Measurements from ENCODE around the gene KIAA1958. TPM values are rescaled to one million over a fixed set of nuclear protein-coding genes. Genes with fewer than 3 reads are reported as not detected.

Gene KIAA1958
- polyA plus RNA-seq, 1 of the 3 experiments (the other 2 are of a cell fraction), result 1.6 TPM

- H4K20me1 ChIP-seq (ENCODE audit: insufficient read depth), result no peaks in the 10 kb centered on the region
- H3K36me3 ChIP-seq (replicated peaks in 1 of 2; ENCODE audit: control insufficient read depth in 1 of 2, insufficient read depth in 2 of 2, low read length in 1 of 2), result no peaks in the 10 kb centered on the region
- H3K9ac ChIP-seq, result no peak overlapping the region
- H3K27me3 ChIP-seq (ENCODE audit: insufficient read depth), result no peaks in the 10 kb centered on the region
- no peak overlapping the region for H3K4me2 ChIP-seq
- H3K27ac ChIP-seq (ENCODE audit: low read depth in 2 of 2, low read length in 1 of 2), result no peak overlapping the region
- no peak for DNase-seq
- no peaks in the 10 kb centered on the region; a peak in 1 of 4 replicates for H3K4me1 ChIP-seq (ENCODE audit: control insufficient read depth in 1 of 2, insufficient read depth in 2 of 2, low read depth in 1 of 2, low read length in 1 of 2)
- CTCF ChIA-PET, result interaction anchor here (1.4 kb wide), 1 partner anchor 11 kb away, joined by 4 read pairs; no protein-coding TSS in a partner anchor
- POLR2A ChIA-PET, result no interaction called here
- H3K9me2 ChIP-seq, result no peaks in the 10 kb centered on the region
- peaks cover 8% of the 10 kb centered on the region for H3F3A ChIP-seq (replicated peaks; ENCODE audit: insufficient read depth)
- H3K4me3 ChIP-seq (ENCODE audit: low read depth in 2 of 2, low read length in 1 of 2), result no peak overlapping the region
- H3K79me2 ChIP-seq (ENCODE audit: insufficient read depth), result no peaks in the 10 kb centered on the region; the same call in 1 of the 2 replicates
- TF ChIP-seq SIN3A (IDR thresholded peaks at IDR 0.05; ENCODE audit: borderline replicate concordance, low read depth, low read length) (no peak), SMC3 (IDR thresholded peaks at IDR 0.05; ENCODE audit: low read depth, low read length) (no peak), MXI1 (IDR thresholded peaks at IDR 0.05; ENCODE audit: low read depth, low read length) (no peak), USF2 (IDR thresholded peaks at IDR 0.05; ENCODE audit: borderline replicate concordance, low read depth, low read length) (no peak), RXRA (IDR thresholded peaks at IDR 0.05; ENCODE audit: borderline replicate concordance, low read depth) (no peak), ELF1 (IDR thresholded peaks at IDR 0.05) (no peak), MAX (IDR thresholded peaks at IDR 0.05; ENCODE audit: low read depth) (no peak)
- TF ChIP-seq, protein P1, sequence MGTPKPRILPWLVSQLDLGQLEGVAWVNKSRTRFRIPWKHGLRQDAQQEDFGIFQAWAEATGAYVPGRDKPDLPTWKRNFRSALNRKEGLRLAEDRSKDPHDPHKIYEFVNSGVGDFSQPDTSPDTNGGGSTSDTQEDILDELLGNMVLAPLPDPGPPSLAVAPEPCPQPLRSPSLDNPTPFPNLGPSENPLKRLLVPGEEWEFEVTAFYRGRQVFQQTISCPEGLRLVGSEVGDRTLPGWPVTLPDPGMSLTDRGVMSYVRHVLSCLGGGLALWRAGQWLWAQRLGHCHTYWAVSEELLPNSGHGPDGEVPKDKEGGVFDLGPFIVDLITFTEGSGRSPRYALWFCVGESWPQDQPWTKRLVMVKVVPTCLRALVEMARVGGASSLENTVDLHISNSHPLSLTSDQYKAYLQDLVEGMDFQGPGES (IDR thresholded peaks at IDR 0.05; ENCODE audit: low read depth, low read length), result no peak
- 97% methylated on average over 7 of the region's 7 CpGs for WGBS (ENCODE audit: low lambda C conversion rate)
- no peaks in the 10 kb centered on the region for H3K9me3 ChIP-seq
- no peak overlapping the region for H2AFZ ChIP-seq (ENCODE audit: low read depth)
Measured at GRCh38 chr9:112581469-112582176, 95.0 kb downstream of the KIAA1958 start.

GRCh38 chr9:112582371-112583262 lies 96.0 kb downstream of the KIAA1958 start:
- Histone ChIP-seq H3F3A (replicated peaks; ENCODE audit: insufficient read depth) (peaks cover 5% of the 10 kb centered on the region), H3K9ac (no peak overlapping the region), H3K79me2 (ENCODE audit: insufficient read depth) (no peaks in the 10 kb centered on the region; the same call in 1 of the 2 replicates), H3K27ac (ENCODE audit: low read depth in 2 of 2, low read length in 1 of 2) (no peak overlapping the region), H3K9me2 (no peaks in the 10 kb centered on the region), H3K4me1 (ENCODE audit: control insufficient read depth in 1 of 2, insufficient read depth in 2 of 2, low read depth in 1 of 2, low read length in 1 of 2) (no peaks in the 10 kb centered on the region; a peak in 1 of 4 replicates), H4K20me1 (ENCODE audit: insufficient read depth) (no peaks in the 10 kb centered on the region), H3K27me3 (ENCODE audit: insufficient read depth) (no peaks in the 10 kb centered on the region), H2AFZ (ENCODE audit: low read depth) (no peak overlapping the region), H3K36me3 (replicated peaks in 1 of 2; ENCODE audit: control insufficient read depth in 1 of 2, insufficient read depth in 2 of 2, low read length in 1 of 2) (no peaks in the 10 kb centered on the region), H3K9me3 (no peaks in the 10 kb centered on the region), H3K4me3 (ENCODE audit: low read depth in 2 of 2, low read length in 1 of 2) (no peak overlapping the region), H3K4me2 (no peak overlapping the region)
- ChIA-PET POLR2A (no interaction called here), CTCF (no interaction called here)
- TF ChIP-seq POLR2AphosphoS5 (IDR thresholded peaks at IDR 0.05; ENCODE audit: low read depth, low read length), result no peak
- TF ChIP-seq SIN3A (IDR thresholded peaks at IDR 0.05; ENCODE audit: borderline replicate concordance, low read depth, low read length), result no peak
- no peak for TF ChIP-seq RCOR1 (IDR thresholded peaks at IDR 0.05; ENCODE audit: low read length)
- no peak for TF ChIP-seq RFX5 (IDR thresholded peaks at IDR 0.05; ENCODE audit: low read length)
- no peak for TF ChIP-seq REST (IDR thresholded peaks at IDR 0.05; ENCODE audit: low read depth, low read length)
- TF ChIP-seq USF2 (IDR thresholded peaks at IDR 0.05; ENCODE audit: borderline replicate concordance, low read depth, low read length), result no peak
- no peak for TF ChIP-seq FOSL2 (IDR thresholded peaks at IDR 0.05; ENCODE audit: borderline replicate concordance, low read depth)
- no peak for TF ChIP-seq EP300 (IDR thresholded peaks at IDR 0.05; ENCODE audit: borderline replicate concordance in 1 of 2, low read depth in 1 of 2, low read length in 1 of 2)
- TF ChIP-seq GATA2 (CRISPR knock-in tag; IDR thresholded peaks at IDR 0.05), result no peak
- no peak for TF ChIP-seq MEF2A (IDR thresholded peaks at IDR 0.05; ENCODE audit: borderline replicate concordance, low read depth)
- 96% methylated on average over 7 of the region's 7 CpGs for WGBS (ENCODE audit: low lambda C conversion rate)
- DNase-seq, result no peak
